ENCODE results near the gene RO60.

RO60 gene

GRCh38 chr1:193090865-193091264 is 31.5 kb downstream of the RO60 start:
- Histone ChIP-seq H3K27me3 (ENCODE audit: insufficient read depth, low read length) (no peaks in the 10 kb centered on the region), H3K27ac (ENCODE audit: low read length) (no peak overlapping the region), H3K9me3 (ENCODE audit: insufficient read depth, low read depth, low read length) (no peaks in the 10 kb centered on the region), H3K4me1 (ENCODE audit: insufficient read depth, low read length) (no peaks in the 10 kb centered on the region), H3K36me3 (ENCODE audit: insufficient read depth, low read depth, low read length) (peaks cover 19% of the 10 kb centered on the region), H3K4me3 (ENCODE audit: low read length) (no peak overlapping the region), H3K9ac (ENCODE audit: low read depth, low read length) (no peak overlapping the region)

- no peaks in the 10 kb centered on the region for H3K4me1 ChIP-seq (ENCODE audit: insufficient read depth, low read length)
These were observed 34.7 kb downstream of the RO60 start for GRCh38 chr1:193094112-193094511.

GRCh38 chr1:193102662-193103061 is 43.2 kb downstream of the RO60 start:
- H3K9me3 ChIP-seq (ENCODE audit: insufficient read depth, low read depth, low read length), result no peaks in the 10 kb centered on the region
- no peak overlapping the region for H3K9ac ChIP-seq (ENCODE audit: low read depth, low read length)
- H3K27ac ChIP-seq (ENCODE audit: low read length), result no peak overlapping the region

More at GRCh38 chr1:193094112-193094511, 34.7 kb downstream of the RO60 start:
- Histone ChIP-seq H3K36me3 (ENCODE audit: insufficient read depth, low read depth, low read length) (peaks cover 5% of the 10 kb centered on the region; the same call in 1 of the 2 replicates), H3K9ac (ENCODE audit: low read depth, low read length) (no peak overlapping the region), H3K9me3 (ENCODE audit: insufficient read depth, low read depth, low read length) (no peaks in the 10 kb centered on the region), H3K27me3 (ENCODE audit: insufficient read depth, low read length) (no peaks in the 10 kb centered on the region), H3K27ac (ENCODE audit: low read length) (no peak overlapping the region), H3K4me3 (ENCODE audit: low read length) (no peak overlapping the region)

GRCh38 chr1:193103759-193104501 is 44.5 kb downstream of the RO60 start:
- Histone ChIP-seq H3K27me3 (ENCODE audit: insufficient read depth, low read length) (peaks cover 19% of the 10 kb centered on the region), H3K4me3 (ENCODE audit: low read length) (peak overlapping the region; percentile 84), H3K27ac (ENCODE audit: low read length) (no peak overlapping the region), H3K4me1 (ENCODE audit: insufficient read depth, low read length) (peaks cover 9% of the 10 kb centered on the region; the same call in 1 of the 2 replicates), H3K36me3 (ENCODE audit: insufficient read depth, low read depth, low read length) (peaks cover 5% of the 10 kb centered on the region; the same call in 1 of the 2 replicates), H3K9me3 (ENCODE audit: insufficient read depth, low read depth, low read length) (no peaks in the 10 kb centered on the region), H3K9ac (ENCODE audit: low read depth, low read length) (peak overlapping the region; percentile 67; the same call in 1 of the 2 replicates)

More at GRCh38 chr1:193102662-193103061, 43.2 kb downstream of the RO60 start:
- Histone ChIP-seq H3K4me3 (ENCODE audit: low read length) (no peak overlapping the region), H3K36me3 (ENCODE audit: insufficient read depth, low read depth, low read length) (peaks cover 5% of the 10 kb centered on the region; the same call in 1 of the 2 replicates), H3K4me1 (ENCODE audit: insufficient read depth, low read length) (peaks cover 9% of the 10 kb centered on the region; the same call in 1 of the 2 replicates), H3K27me3 (ENCODE audit: insufficient read depth, low read length) (peaks cover 19% of the 10 kb centered on the region)

- H3K9ac ChIP-seq (ENCODE audit: low read depth, low read length), result peak overlapping the region; percentile 67; the same call in 1 of the 2 replicates
- H3K4me1 ChIP-seq (ENCODE audit: insufficient read depth, low read length), result peaks cover 9% of the 10 kb centered on the region; the same call in 1 of the 2 replicates
- no peaks in the 10 kb centered on the region for H3K9me3 ChIP-seq (ENCODE audit: insufficient read depth, low read depth, low read length)
- H3K4me3 ChIP-seq (ENCODE audit: low read length), result peak overlapping the region; percentile 84
- peaks cover under 1% of the 10 kb centered on the region; the same call in 1 of the 2 replicates for H3K36me3 ChIP-seq (ENCODE audit: insufficient read depth, low read depth, low read length)
- peaks cover 19% of the 10 kb centered on the region for H3K27me3 ChIP-seq (ENCODE audit: insufficient read depth, low read length)
- H3K27ac ChIP-seq (ENCODE audit: low read length), result no peak overlapping the region
These were observed 45.1 kb downstream of the RO60 start for GRCh38 chr1:193104502-193104906.

- no peak within 1 kb of the TSS for H3K27ac ChIP-seq (ENCODE audit: low read length)
- peak within 1 kb of the TSS; percentile 84 for H3K4me3 ChIP-seq (ENCODE audit: low read length)
- peak within 1 kb of the TSS; percentile 67 for H3K9ac ChIP-seq (ENCODE audit: low read depth, low read length)
- H3K9me3 ChIP-seq (ENCODE audit: insufficient read depth, low read depth, low read length), result no peaks in the 10 kb centered on the region
- H3K27me3 ChIP-seq (ENCODE audit: insufficient read depth, low read length), result peaks cover 19% of the 10 kb centered on the region
- no peaks in the 10 kb centered on the region for H3K36me3 ChIP-seq (ENCODE audit: insufficient read depth, low read depth, low read length)
- peaks cover 9% of the 10 kb centered on the region; the same call in 1 of the 2 replicates for H3K4me1 ChIP-seq (ENCODE audit: insufficient read depth, low read length)
These were observed 45.8 kb downstream of the RO60 start, which contains the start of gene GLRX2 for GRCh38 chr1:193104907-193105820. GLRX2 (minus strand) TSS chr1:193105414; CDS start chr1:193105382, 32 bp downstream.

GRCh38 chr1:193105821-193106177 is 46.4 kb downstream of the RO60 start:
- Histone ChIP-seq H3K36me3 (ENCODE audit: insufficient read depth, low read depth, low read length) (no peaks in the 10 kb centered on the region), H3K4me1 (ENCODE audit: insufficient read depth, low read length) (peaks cover 9% of the 10 kb centered on the region; the same call in 1 of the 2 replicates), H3K9me3 (ENCODE audit: insufficient read depth, low read depth, low read length) (no peaks in the 10 kb centered on the region), H3K27me3 (ENCODE audit: insufficient read depth, low read length) (peaks cover 19% of the 10 kb centered on the region), H3K9ac (ENCODE audit: low read depth, low read length) (peak overlapping the region; percentile 67), H3K4me3 (ENCODE audit: low read length) (peak overlapping the region; percentile 84), H3K27ac (ENCODE audit: low read length) (no peak overlapping the region)

- Histone ChIP-seq H3K36me3 (ENCODE audit: insufficient read depth, low read depth, low read length) (no peaks in the 10 kb centered on the region), H3K4me3 (ENCODE audit: low read length) (no peak overlapping the region), H3K27ac (ENCODE audit: low read length) (no peak overlapping the region), H3K9me3 (ENCODE audit: insufficient read depth, low read depth, low read length) (no peaks in the 10 kb centered on the region), H3K27me3 (ENCODE audit: insufficient read depth, low read length) (peaks cover 13% of the 10 kb centered on the region), H3K4me1 (ENCODE audit: insufficient read depth, low read length) (peaks cover 12% of the 10 kb centered on the region; the same call in 1 of the 2 replicates), H3K9ac (ENCODE audit: low read depth, low read length) (no peak overlapping the region)
These were observed 49.1 kb downstream of the RO60 start for GRCh38 chr1:193108471-193108870.
